H1 (cell line): ENCODE data around the gene TDRKH. TPM values are rescaled to one million over a fixed set of nuclear protein-coding genes. Genes with fewer than 3 reads are reported as not detected.

Experiments used
- polyA plus RNA-seq, 7 experiments: library from polyadenylated mRNA; depleted of rRNA in 3 of 7; stranded (reverse) in 5 of 7; unstranded in 2 of 7; fragments of >200 nt in 5 of 7; fragments of 200-250 nt in 2 of 7; gene quantifications; 1 replicate in 5 of 7; 2 replicates in 1 of 7; 4 replicates in 1 of 7; pipeline versions ENCODE4 v1.2.1 to v1.2.3, GENCODE V29; 2011 to 2013; ENCODE audit warnings: missing spikeins in 2 of 7, mixed read lengths in 2 of 7
- total RNA-seq: library from RNA; stranded (reverse); fragmentation: NEBNext Ultra II Directional; extraction: Animal tissue kit (Norgen Biotek cat#: 25700); gene quantifications from 2 replicates; pipeline ENCODE4 v1.2.1, GENCODE V29; 2021
- TF ChIP-seq, protein P1 (sequence below): fragments of 300-600 bp; sonication (generic); IDR thresholded peaks from 2 replicates; pipeline ENCODE4 v1.7.1; 2012; ENCODE audit warnings: low read length, moderate library complexity, mild to moderate bottlenecking, inconsistent platforms; ENCODE audit not compliant: insufficient replicate concordance

Gene TDRKH
- total and polyA plus RNA-seq, 2 of the 8 experiments (the other 6 are each of a cell fraction or from before 2014, with no cell fraction given): 9.9 to 26.1 TPM

DNA sequence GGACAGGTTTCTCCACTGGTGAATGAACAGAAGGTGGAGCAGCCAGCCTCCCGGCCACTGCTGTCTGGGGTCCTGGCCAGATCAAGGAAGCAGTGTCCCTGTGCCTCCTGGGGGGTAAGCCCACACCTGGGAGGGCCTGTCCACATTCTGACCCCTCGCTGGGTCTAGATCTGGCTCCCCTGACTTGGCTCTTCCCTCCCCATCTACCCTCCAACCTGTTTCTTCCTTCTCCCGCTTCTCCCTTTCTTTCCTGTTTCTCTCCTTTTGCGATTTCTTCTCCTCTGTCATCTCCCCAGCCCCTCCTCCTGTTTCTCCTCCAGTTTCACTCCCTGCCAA, 40.9 kb upstream of the TDRKH start (continued):
- TF ChIP-seq, protein P1, sequence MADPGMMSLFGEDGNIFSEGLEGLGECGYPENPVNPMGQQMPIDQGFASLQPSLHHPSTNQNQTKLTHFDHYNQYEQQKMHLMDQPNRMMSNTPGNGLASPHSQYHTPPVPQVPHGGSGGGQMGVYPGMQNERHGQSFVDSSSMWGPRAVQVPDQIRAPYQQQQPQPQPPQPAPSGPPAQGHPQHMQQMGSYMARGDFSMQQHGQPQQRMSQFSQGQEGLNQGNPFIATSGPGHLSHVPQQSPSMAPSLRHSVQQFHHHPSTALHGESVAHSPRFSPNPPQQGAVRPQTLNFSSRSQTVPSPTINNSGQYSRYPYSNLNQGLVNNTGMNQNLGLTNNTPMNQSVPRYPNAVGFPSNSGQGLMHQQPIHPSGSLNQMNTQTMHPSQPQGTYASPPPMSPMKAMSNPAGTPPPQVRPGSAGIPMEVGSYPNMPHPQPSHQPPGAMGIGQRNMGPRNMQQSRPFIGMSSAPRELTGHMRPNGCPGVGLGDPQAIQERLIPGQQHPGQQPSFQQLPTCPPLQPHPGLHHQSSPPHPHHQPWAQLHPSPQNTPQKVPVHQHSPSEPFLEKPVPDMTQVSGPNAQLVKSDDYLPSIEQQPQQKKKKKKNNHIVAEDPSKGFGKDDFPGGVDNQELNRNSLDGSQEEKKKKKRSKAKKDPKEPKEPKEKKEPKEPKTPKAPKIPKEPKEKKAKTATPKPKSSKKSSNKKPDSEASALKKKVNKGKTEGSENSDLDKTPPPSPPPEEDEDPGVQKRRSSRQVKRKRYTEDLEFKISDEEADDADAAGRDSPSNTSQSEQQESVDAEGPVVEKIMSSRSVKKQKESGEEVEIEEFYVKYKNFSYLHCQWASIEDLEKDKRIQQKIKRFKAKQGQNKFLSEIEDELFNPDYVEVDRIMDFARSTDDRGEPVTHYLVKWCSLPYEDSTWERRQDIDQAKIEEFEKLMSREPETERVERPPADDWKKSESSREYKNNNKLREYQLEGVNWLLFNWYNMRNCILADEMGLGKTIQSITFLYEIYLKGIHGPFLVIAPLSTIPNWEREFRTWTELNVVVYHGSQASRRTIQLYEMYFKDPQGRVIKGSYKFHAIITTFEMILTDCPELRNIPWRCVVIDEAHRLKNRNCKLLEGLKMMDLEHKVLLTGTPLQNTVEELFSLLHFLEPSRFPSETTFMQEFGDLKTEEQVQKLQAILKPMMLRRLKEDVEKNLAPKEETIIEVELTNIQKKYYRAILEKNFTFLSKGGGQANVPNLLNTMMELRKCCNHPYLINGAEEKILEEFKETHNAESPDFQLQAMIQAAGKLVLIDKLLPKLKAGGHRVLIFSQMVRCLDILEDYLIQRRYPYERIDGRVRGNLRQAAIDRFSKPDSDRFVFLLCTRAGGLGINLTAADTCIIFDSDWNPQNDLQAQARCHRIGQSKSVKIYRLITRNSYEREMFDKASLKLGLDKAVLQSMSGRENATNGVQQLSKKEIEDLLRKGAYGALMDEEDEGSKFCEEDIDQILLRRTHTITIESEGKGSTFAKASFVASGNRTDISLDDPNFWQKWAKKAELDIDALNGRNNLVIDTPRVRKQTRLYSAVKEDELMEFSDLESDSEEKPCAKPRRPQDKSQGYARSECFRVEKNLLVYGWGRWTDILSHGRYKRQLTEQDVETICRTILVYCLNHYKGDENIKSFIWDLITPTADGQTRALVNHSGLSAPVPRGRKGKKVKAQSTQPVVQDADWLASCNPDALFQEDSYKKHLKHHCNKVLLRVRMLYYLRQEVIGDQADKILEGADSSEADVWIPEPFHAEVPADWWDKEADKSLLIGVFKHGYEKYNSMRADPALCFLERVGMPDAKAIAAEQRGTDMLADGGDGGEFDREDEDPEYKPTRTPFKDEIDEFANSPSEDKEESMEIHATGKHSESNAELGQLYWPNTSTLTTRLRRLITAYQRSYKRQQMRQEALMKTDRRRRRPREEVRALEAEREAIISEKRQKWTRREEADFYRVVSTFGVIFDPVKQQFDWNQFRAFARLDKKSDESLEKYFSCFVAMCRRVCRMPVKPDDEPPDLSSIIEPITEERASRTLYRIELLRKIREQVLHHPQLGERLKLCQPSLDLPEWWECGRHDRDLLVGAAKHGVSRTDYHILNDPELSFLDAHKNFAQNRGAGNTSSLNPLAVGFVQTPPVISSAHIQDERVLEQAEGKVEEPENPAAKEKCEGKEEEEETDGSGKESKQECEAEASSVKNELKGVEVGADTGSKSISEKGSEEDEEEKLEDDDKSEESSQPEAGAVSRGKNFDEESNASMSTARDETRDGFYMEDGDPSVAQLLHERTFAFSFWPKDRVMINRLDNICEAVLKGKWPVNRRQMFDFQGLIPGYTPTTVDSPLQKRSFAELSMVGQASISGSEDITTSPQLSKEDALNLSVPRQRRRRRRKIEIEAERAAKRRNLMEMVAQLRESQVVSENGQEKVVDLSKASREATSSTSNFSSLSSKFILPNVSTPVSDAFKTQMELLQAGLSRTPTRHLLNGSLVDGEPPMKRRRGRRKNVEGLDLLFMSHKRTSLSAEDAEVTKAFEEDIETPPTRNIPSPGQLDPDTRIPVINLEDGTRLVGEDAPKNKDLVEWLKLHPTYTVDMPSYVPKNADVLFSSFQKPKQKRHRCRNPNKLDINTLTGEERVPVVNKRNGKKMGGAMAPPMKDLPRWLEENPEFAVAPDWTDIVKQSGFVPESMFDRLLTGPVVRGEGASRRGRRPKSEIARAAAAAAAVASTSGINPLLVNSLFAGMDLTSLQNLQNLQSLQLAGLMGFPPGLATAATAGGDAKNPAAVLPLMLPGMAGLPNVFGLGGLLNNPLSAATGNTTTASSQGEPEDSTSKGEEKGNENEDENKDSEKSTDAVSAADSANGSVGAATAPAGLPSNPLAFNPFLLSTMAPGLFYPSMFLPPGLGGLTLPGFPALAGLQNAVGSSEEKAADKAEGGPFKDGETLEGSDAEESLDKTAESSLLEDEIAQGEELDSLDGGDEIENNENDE: no peak
